ENCODE results near the gene PCSK5.

PCSK5 gene

DNA sequence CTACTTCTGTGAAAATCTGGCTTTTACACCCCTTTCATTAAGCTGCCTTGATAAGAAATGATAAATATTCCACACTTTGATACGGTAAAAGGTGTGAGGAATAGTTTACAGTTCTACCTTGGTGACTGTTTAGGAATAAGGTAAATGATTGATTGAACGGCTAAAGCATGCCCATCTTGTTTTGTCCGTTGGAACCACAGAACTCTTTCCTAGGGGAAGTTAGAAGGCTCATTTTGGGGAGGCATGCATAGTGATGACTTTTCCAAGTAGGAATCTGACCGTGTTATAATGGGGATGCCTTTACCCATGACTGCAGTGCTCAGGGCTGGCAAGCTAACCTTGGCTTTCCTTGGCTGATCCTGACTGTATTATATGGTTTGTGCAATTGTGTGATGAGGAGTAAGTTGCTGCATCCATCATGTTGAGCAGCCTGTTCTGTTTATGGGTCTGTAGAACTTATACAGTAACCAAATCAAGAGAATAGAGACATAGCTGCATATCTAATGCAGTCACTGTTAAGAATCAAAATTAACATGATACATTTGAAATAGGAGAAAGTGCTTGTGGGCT is 24.5 kb downstream of the PCSK5 start:
- TF ChIP-seq, protein P1, sequence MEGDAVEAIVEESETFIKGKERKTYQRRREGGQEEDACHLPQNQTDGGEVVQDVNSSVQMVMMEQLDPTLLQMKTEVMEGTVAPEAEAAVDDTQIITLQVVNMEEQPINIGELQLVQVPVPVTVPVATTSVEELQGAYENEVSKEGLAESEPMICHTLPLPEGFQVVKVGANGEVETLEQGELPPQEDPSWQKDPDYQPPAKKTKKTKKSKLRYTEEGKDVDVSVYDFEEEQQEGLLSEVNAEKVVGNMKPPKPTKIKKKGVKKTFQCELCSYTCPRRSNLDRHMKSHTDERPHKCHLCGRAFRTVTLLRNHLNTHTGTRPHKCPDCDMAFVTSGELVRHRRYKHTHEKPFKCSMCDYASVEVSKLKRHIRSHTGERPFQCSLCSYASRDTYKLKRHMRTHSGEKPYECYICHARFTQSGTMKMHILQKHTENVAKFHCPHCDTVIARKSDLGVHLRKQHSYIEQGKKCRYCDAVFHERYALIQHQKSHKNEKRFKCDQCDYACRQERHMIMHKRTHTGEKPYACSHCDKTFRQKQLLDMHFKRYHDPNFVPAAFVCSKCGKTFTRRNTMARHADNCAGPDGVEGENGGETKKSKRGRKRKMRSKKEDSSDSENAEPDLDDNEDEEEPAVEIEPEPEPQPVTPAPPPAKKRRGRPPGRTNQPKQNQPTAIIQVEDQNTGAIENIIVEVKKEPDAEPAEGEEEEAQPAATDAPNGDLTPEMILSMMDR (IDR thresholded peaks at IDR 0.05; ENCODE audit: control insufficient read depth, extremely low read depth, insufficient read depth), result no peak
- no peak overlapping the region for H3K4me3 ChIP-seq (ENCODE audit: low read depth, low read length)
- no peak for DNase-seq (ENCODE audit: low read depth)

DNA sequence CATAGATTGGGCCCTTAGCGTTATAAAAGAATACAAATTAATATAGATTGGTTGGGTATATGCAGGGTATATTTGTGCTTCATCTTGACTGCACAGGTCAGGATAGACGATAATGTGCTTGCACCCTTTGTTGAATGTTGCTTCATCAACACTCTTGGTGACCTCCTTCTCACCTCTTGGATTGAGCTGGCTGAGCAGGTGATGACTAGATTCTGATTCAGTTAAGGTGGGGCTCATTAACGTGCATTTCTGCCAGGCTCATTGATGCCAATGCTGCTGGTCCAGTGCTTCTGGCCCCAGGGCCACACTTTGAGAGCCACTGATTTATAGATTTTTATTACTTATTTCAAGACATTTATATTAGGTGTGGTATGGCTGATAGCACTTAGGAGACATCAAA is 27.7 kb downstream of the PCSK5 start:
- TF ChIP-seq, protein P1 (IDR thresholded peaks at IDR 0.05; ENCODE audit: control insufficient read depth, extremely low read depth, insufficient read depth), result no peak
- DNase-seq (ENCODE audit: low read depth), result no peak
- H3K4me3 ChIP-seq (ENCODE audit: low read depth, low read length), result no peak overlapping the region

DNA sequence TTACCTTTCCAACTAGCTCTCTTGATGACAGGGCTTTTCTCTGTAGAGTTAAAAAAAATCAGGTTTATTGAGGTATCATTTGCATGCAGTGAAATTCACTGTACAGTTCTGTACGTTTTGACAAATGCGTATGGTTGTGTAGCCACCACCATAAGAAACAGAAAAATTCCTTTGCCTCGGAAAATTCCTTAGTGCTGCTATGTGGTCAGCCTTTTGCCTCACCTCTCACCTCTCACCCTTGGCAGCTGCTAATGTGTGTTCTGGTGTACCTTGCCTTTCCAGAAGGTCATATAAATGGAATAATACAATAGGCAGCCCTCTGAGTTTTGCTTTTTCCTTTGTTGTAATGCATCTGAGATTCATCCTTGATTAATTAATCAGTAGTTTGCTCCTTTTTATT is 28.4 kb downstream of the PCSK5 start:
- DNase-seq (ENCODE audit: low read depth), result no peak
- TF ChIP-seq, protein P1 (IDR thresholded peaks at IDR 0.05; ENCODE audit: control insufficient read depth, extremely low read depth, insufficient read depth), result no peak
- H3K4me3 ChIP-seq (ENCODE audit: low read depth, low read length), result no peak overlapping the region

DNA sequence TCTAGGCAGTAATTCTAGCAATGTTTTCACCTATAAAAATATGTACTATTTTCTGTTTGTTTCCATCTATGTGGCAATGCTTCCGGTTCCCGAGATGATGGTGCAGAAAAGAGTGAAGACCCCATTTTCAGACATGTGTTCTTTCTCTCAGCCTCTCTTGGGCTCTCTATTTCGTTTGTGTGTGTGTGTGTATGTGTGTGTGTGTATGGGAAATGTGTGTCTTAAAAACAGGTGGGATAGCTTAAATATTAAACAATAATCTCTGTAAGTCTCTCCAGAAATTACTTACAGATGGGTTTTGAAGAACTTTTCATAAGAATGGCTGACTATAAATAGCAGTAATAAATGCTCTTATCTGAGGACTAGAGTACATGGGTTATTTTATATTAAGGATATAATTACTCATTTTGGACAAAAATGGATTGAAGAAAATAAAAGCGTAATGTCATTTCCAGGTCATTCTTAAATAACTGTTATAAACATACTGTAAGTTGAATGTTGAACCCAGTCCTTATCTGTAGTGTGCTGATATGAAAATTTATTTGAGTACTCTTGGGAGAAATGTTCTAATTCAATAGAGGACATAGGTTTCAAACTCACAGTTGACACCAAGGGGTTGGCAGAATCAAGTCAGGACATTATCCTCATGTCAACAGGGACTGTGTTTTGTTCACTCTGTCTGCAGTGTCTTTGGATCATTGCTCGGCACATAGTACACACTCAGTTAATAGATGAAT is 31.1 kb downstream of the PCSK5 start:
- no peak for DNase-seq (ENCODE audit: low read depth)
- TF ChIP-seq, protein P1 (IDR thresholded peaks at IDR 0.05; ENCODE audit: control insufficient read depth, extremely low read depth, insufficient read depth), result no peak

DNA sequence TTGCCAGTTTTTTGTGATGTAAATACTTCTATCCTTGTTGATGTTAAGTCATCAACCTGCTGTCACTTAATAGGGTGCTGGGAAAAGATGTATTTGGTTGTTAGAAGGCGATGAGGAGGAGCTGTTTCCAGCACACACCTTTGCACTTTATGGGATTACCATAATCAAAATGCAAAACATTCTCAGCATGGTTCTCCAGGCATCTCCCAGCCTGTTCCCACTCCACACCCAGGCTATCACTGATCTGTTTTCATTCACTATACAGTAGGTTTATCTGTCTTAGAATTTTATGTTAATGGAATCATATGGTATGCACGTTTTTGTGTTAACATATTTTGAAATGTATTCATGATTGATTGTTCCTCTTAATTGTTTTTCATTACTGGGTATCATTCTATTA is 35.9 kb downstream of the PCSK5 start:
- TF ChIP-seq, protein P1 (IDR thresholded peaks at IDR 0.05; ENCODE audit: control insufficient read depth, extremely low read depth, insufficient read depth), result no peak
- no peak for DNase-seq (ENCODE audit: low read depth)
- no peak overlapping the region for H3K4me3 ChIP-seq (ENCODE audit: low read depth, low read length)

More for the DNA sequence above, 31.1 kb downstream of the PCSK5 start:
- H3K4me3 ChIP-seq (ENCODE audit: low read depth, low read length), result no peak overlapping the region

DNA sequence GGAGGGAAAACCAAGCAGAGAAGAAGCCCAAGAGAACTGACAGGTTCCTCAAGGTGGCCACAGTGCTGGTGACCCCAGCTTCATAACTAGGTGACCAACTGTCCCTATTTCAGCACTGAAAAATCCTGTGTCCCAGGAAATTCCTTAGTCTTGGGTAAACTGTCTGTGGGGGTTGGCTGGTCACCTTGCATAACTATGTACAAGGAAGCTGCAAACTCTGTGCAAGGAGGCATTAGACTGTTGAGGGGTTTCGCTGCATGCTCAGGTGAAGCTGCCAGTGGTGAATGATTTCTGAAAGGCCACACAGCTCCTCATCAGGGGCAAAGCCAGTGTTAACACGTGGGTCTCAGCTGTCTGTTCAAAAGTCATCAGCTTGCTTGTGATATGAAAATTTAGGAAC is 36.9 kb downstream of the PCSK5 start:
- DNase-seq (ENCODE audit: low read depth), result no peak
- no peak overlapping the region for H3K4me3 ChIP-seq (ENCODE audit: low read depth, low read length)
- TF ChIP-seq, protein P1 (IDR thresholded peaks at IDR 0.05; ENCODE audit: control insufficient read depth, extremely low read depth, insufficient read depth), result no peak

DNA sequence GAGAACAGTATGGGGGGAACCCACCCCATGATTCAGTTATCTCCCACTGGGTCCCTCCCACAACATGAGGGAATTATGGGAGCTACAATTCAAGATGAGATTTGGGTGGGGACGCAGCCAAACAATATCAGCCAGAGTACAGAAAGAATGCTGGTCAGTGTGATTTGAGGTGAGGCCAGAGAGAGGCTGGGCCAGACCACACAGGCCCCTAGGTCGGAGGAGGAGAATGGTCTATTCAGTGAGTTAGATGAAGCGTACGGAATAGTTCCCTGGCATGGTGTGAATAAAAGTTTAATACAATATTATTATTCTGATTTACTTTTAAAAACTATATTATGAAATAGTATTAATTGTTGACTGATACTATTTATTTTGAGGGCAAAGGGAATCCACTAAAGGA is 39.7 kb downstream of the PCSK5 start:
- TF ChIP-seq, protein P1 (IDR thresholded peaks at IDR 0.05; ENCODE audit: control insufficient read depth, extremely low read depth, insufficient read depth), result no peak
- no peak for DNase-seq (ENCODE audit: low read depth)
- H3K4me3 ChIP-seq (ENCODE audit: low read depth, low read length), result no peak overlapping the region

Measured in LNCaP clone FGC (cell line).